HG02840 (cell line): Measurements from ENCODE around the gene ADAM10.

Experiments used
- ATAC-seq: cut with Tn5 transposase; IDR thresholded peaks from one replicate; pipeline ENCODE4 v1.9.1; 2021; ENCODE audit warnings: mild to moderate bottlenecking, moderate library complexity, moderate number of reproducible peaks; ENCODE audit not compliant: unreplicated experiment, low FRiP score

ADAM10 gene

DNA sequence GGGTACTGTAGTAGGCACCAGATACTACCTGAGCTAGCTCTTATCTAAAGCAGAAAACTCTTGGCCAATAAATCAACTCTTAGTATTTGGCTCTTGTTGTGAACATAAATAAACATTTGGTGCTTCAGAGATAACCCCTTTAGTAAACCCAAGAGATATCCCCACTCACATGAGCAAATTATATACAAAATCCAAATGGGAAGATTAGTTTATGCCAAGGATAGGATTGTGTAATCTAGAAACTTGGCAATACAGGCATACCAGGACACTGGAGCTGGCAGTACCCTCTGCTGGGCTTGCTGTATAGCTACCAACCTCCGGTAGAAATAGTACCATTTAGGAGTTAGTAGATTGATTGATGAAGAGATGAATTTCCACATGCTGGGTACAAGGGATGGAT is 190.7 kb downstream of the ADAM10 start:
- no peak for ATAC-seq

- no peak for ATAC-seq
These were observed 193.0 kb downstream of the ADAM10 start for GRCh38 chr15:58556541-58556940.

DNA sequence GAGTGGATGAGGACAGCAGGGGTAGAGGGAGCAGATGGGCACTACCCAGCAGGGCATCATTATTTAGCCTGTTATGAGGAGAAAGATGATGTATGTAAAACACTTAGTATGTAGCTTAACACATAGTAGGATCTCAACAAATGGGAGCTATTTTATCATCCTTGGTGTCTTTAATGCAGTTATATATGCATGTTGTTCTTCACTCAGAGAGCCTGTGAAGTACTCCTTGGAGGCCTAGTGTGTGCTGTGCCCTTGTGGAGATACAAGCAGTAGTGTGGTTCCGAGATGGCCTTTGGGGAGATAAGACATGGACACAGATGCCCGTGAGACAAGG is 193.5 kb downstream of the ADAM10 start:
- ATAC-seq: no peak

GRCh38 chr15:58555162-58556027 is 194.1 kb downstream of the ADAM10 start:
- ATAC-seq: no peak

GRCh38 chr15:58554758-58555157 is 194.7 kb downstream of the ADAM10 start:
- ATAC-seq: no peak

DNA sequence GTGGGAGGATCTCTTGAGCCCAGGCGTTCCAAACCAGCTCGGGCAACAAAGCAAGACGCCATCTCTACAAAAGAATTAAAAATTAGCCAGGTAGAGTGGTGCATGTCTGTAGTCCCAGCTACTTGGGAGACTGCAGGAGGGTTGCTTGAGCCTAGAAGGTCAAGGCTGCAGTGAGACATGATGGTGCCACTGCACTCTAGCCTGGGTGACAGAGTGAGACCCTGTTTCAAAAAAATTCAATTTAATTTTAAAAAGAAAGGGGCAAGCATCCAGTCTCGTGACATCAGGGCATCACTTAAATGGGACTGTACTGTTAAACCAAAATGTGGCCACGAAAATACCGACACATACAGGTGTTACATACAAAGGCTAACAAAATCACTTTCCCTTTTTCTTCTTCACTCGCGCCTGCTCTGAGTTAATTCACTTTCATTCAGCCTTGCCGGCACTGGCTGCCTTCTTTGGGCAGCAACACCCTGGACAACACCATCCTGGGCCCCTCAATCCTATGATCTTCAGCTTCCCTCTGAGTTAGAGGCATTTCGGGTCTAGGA is 196.1 kb downstream of the ADAM10 start:
- no peak for ATAC-seq

- no peak for ATAC-seq
These were observed 196.8 kb downstream of the ADAM10 start for GRCh38 chr15:58552505-58553364.

- ATAC-seq: no peak
These were observed 197.6 kb downstream of the ADAM10 start for GRCh38 chr15:58551764-58552504.

DNA sequence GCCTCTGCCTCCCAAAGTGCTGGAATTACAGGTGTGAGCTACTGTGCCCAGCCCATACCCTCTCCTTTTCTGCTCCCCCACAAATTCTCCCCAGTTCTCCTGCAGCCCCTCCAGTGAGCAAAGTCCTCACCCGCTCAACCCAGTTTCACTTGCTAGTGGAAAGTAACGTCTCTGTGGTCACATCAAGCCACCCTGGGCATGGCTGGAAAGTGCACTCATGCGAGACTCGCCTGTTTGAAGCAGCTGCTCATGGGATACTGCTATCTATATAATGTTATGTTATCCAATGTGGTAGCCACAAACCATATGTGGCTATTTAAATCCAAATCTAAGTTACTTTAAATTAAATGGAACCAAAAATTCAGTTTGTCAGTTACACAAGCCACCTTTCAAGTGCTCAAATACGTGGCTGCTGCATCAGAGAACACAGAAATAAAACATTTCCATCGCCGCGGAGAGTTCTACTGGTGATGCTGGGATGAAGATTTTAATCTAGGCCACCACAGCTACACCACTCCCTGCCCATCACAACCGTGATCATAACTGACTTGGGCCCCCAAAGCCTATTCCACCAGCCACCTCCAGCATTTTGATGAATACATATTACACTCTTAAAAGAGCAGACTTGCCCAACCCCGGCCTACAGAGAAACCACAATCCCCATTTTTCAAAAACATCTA is 198.3 kb downstream of the ADAM10 start:
- no peak for ATAC-seq

DNA sequence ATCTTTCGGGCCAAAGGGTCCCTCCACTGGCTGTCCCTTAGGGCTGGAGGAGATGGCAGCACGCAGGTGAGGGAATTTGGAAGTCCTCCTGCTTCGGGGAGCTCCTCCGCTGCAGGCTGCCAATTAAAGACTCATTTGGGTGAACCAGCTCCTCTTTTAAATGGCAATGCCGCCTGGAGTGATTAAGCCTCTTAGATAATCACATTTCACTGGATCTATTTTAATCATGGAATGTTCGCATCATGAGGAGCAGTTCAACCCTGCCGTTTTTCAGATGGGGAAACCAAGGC is 199.8 kb downstream of the ADAM10 start:
- no peak for ATAC-seq

GRCh38 chr15:58549013-58549784 is 200.3 kb downstream of the ADAM10 start:
- ATAC-seq: no peak

DNA sequence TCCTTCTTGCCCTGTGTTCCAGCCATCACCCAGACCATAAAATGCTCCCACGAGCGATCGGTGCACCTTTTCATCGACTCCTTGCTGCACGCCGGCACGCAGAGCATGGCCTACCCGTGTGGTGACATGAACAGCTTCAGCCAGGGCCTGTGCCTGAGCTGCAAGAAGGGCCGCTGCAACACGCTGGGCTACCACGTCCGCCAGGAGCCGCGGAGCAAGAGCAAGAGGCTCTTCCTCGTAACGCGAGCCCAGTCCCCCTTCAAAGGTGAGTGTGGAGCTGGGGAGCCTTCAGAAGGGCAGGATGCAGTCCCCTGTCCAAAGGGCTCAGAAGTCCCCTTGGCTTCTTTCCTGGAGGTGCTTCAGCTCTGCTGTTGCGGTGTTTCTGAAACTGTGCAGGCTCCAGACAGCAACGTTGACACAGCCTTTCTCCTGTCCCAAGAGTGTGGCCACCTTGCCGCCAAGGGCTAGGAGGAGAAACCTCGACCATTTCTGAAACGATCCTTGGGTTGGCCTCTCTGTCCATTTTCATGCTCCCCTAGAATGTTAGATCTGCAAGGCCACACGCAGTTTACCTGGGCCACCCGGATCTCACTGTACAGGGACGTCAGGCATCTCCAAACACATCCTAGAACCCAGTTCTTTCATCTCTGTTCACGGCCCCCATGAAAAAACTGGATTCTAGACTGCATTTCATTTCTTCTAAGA is 201.0 kb downstream of the ADAM10 start:
- ATAC-seq: no peak

- ATAC-seq: no peak
These were observed 201.7 kb downstream of the ADAM10 start for GRCh38 chr15:58547628-58548307.

DNA sequence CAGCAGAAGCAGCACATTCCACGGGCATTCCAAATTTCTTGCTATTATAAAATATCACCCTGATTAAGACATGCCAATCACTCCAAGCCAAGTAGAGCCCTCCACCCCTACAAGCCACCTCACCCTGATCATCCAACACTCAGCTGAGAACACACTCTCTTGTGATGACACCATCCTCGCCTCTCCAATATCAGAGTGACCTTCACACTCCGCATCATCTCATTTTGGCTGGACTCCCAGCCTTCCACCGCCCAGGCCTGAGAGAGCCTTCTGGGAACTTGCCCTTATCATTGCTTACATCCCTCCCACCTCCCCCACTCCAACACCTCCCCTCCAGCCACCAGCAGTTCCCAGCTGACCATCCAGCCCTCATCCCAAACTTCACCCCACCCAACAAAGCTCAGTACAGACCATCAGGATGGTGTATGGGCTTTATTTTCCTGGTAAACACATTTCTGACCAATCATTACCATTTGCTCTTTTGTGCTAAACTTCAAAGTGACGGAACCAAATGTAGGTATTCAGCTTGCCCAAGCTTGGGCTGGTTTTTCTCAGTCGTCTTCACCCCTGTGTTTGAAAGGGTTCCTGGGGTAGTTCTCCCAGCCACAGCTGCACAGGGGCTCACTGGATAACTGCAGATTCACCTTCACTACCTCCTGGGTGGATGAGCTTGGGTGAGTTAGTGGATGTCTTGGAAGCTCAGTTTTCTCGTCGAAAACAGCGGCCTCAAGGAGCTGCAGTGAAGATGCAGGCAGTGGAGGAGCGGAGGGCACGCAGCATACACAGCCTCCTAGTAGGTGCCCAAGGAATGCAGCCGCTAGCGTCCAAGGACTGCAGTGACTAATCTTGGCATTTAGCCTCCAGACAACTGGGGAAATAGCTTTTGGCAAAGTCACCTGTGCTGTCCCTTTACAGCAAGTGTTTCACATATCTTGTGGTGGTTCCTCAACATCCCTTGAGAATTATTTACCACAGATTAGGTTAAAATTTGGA is 202.6 kb downstream of the ADAM10 start:
- no peak for ATAC-seq

GRCh38 chr15:58546066-58546591 is 203.4 kb downstream of the ADAM10 start:
- no peak for ATAC-seq

DNA sequence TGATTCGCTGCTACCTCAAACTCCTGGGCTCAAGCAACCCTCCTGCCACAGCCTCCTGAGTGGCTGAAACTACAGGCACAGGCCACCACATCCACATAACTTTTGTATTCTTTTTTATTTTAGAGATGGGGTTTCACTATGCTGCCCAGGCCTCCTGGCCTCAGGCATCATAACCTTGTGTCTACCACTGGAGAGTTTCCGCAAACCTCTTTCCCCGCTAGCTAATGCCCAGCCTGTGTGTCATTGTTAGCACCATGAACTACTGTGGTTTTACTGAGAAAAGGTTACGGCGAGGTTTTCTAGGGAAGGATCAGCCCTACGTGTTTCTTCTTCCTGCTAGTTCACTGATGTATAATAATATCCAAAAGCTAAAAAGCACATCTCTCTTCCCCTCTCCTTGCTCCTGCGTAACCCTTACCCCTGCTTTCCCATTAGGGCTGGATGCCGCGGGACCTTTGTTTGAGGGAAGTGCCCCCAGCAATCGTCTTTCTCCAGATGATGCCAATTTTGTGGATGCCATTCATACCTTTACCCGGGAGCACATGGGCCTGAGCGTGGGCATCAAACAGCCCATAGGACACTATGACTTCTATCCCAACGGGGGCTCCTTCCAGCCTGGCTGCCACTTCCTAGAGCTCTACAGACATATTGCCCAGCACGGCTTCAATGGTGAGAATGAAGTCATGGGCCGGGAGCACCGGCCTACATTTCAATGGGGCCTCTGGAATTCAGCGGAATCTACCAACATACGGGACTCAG is 204.0 kb downstream of the ADAM10 start:
- no peak for ATAC-seq
